Measurements from ENCODE around the gene ZNF184. TPM values are rescaled to one million over a fixed set of nuclear protein-coding genes. Genes with fewer than 3 reads are reported as not detected.

ZNF184 gene
- polyA plus RNA-seq, 1 donor from 2014 or later: 16.4 TPM

DNA sequence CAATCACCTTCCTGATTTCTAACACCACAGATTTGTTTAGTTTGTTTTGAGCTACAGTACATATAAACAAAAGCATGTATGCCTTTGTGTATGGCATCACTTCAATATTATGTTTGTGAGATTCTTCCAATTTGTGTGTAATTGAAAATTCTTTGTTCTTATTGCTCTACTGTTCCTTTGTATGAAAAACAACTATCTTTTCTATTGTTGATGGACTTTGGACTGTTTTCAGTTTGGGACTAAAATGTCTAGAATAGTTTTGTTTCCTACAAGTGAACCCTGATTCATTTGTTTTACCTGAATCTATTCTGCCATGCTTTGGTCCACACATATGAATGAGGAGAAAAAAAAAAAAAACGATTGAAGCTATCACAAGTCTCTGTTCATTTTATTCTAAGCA lies 21.2 kb upstream of the ZNF184 start:
- Histone ChIP-seq H3K4me2 (ENCODE audit: low read length) (no peak overlapping the region), H4K20me1 (ENCODE audit: insufficient read depth) (no peaks in the 10 kb centered on the region), H3F3A (ENCODE audit: insufficient read depth, low read length, poor library complexity, severe bottlenecking) (no peaks in the 10 kb centered on the region), H2AFZ (ENCODE audit: low read depth, low read length) (no peak overlapping the region), H3K79me2 (replicated peaks; ENCODE audit: insufficient read depth, low read length) (no peaks in the 10 kb centered on the region), H3K4me3 (ENCODE audit: low read length) (no peak overlapping the region), H3K36me3 (ENCODE audit: insufficient read depth, low read length) (no peaks in the 10 kb centered on the region), H3K9me3 (ENCODE audit: low read length) (no peaks in the 10 kb centered on the region), H3K9ac (ENCODE audit: low read length) (no peak overlapping the region), H3K27ac (ENCODE audit: low read length) (no peak overlapping the region), H3K27me3 (ENCODE audit: insufficient read depth, low read depth, low read length) (peaks cover 38% of the 10 kb centered on the region), H3K9me2 (ENCODE audit: insufficient read depth, low read length) (no peaks in the 10 kb centered on the region)
- TF ChIP-seq, protein P1, sequence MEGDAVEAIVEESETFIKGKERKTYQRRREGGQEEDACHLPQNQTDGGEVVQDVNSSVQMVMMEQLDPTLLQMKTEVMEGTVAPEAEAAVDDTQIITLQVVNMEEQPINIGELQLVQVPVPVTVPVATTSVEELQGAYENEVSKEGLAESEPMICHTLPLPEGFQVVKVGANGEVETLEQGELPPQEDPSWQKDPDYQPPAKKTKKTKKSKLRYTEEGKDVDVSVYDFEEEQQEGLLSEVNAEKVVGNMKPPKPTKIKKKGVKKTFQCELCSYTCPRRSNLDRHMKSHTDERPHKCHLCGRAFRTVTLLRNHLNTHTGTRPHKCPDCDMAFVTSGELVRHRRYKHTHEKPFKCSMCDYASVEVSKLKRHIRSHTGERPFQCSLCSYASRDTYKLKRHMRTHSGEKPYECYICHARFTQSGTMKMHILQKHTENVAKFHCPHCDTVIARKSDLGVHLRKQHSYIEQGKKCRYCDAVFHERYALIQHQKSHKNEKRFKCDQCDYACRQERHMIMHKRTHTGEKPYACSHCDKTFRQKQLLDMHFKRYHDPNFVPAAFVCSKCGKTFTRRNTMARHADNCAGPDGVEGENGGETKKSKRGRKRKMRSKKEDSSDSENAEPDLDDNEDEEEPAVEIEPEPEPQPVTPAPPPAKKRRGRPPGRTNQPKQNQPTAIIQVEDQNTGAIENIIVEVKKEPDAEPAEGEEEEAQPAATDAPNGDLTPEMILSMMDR (IDR thresholded peaks at IDR 0.05; ENCODE audit: poor library complexity, severe bottlenecking): no peak
- TF ChIP-seq EZH2 (IDR thresholded peaks at IDR 0.05; ENCODE audit: borderline replicate concordance, insufficient read depth, low read length, poor library complexity, severe bottlenecking): no peak
- no peak for TF ChIP-seq TAF1 (IDR thresholded peaks at IDR 0.05; ENCODE audit: low read depth)

DNA sequence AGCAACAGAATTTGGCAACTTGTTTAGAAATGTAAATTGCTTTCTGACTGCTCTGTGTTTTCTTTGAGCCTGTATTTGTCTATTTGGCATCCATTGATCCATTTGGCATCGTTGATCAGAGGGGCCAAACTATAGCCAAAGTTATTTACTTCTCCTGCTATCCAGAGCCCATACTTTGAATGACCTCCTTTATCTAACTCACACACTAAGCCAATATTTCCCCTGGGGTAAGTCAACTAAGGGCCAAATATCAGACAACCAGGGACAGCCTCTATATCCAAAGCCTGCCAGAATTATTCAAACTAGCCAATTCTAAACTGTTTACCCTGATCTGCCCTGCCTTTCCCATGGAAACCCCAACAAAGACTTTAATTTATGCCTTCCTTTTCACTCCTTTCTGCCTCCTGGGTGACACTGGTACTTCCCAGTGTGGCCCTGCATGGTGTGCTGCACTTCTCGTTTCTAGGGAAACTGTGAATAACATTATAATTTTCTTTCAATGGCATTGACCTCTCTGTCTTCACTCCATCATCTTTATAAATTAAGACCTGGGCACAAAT lies 19.8 kb upstream of the ZNF184 start:
- Histone ChIP-seq H3K4me3 (ENCODE audit: low read length) (no peak overlapping the region), H2AFZ (ENCODE audit: low read depth, low read length) (no peak overlapping the region), H4K20me1 (ENCODE audit: insufficient read depth) (no peaks in the 10 kb centered on the region), H3K79me2 (replicated peaks; ENCODE audit: insufficient read depth, low read length) (no peaks in the 10 kb centered on the region), H3K9me2 (ENCODE audit: insufficient read depth, low read length) (no peaks in the 10 kb centered on the region), H3K27ac (ENCODE audit: low read length) (no peak overlapping the region), H3K27me3 (ENCODE audit: insufficient read depth, low read depth, low read length) (peaks cover 27% of the 10 kb centered on the region), H3K36me3 (ENCODE audit: insufficient read depth, low read length) (no peaks in the 10 kb centered on the region), H3K4me2 (ENCODE audit: low read length) (no peak overlapping the region), H3K9me3 (ENCODE audit: low read length) (no peaks in the 10 kb centered on the region), H3K9ac (ENCODE audit: low read length) (no peak overlapping the region), H3F3A (ENCODE audit: insufficient read depth, low read length, poor library complexity, severe bottlenecking) (no peaks in the 10 kb centered on the region)
- TF ChIP-seq RAD21 (conservative IDR thresholded peaks at IDR 0.05) (no peak), EZH2 (IDR thresholded peaks at IDR 0.05; ENCODE audit: borderline replicate concordance, insufficient read depth, low read length, poor library complexity, severe bottlenecking) (no peak)

DNA sequence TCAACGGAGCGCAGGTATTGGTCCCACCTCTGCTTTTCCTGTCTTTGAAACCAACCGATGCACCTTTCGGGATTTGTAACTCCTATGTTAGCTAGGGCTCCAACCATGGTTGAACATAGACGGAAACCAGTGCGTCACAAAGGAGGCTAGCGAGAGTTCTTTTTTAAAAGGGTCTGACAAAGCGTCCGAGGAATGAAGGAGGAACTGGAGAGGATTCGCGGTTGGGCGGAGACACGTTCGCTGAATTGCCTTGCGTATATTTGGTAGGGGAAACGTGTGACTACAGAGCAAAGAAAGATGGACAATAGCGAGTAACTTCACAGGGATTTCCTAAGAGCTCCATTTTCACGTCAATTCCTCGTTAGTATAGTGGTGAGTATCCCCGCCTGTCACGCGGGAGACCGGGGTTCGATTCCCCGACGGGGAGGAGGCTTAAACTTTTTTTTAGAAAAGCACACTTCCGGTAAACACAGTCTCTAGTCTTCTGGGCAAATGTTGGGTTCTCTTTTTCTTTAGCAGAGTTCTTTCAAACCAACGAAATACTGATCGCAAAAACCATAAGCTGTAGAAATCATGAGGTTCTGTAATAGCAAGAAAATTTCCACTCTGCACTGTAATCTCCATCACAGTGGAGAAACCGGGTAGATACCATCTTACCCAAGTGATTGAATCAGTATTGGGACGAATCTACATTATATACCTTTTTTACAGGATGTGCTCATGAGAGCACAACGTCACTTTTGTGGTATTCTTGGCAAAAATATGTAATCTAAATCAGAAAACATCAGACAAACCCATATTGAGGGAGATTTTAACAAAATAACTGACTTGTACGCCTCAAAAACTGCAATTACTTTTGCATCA lies 6.6 kb upstream of the ZNF184 start:
- H3K9ac ChIP-seq (ENCODE audit: low read length): peak overlapping the region; percentile 63
- no peaks in the 10 kb centered on the region for H3K9me3 ChIP-seq (ENCODE audit: low read length)
- peak overlapping the region; percentile 77 for H3K4me3 ChIP-seq (ENCODE audit: low read length)
- no peak overlapping the region for H2AFZ ChIP-seq (ENCODE audit: low read depth, low read length)
- no peaks in the 10 kb centered on the region for H3K9me2 ChIP-seq (ENCODE audit: insufficient read depth, low read length)
- peaks cover 7% of the 10 kb centered on the region for H3F3A ChIP-seq (ENCODE audit: insufficient read depth, low read length, poor library complexity, severe bottlenecking)
- peak overlapping the region; percentile 90 for H3K4me2 ChIP-seq (ENCODE audit: low read length)
- TF ChIP-seq TAF1 (IDR thresholded peaks at IDR 0.05; ENCODE audit: low read depth): no peak
- peak; percentile 43 for TF ChIP-seq EP300 (conservative IDR thresholded peaks at IDR 0.05; ENCODE audit: poor library complexity, severe bottlenecking)
- TF ChIP-seq RAD21 (conservative IDR thresholded peaks at IDR 0.05): peak; percentile 22
- TF ChIP-seq, protein P2, sequence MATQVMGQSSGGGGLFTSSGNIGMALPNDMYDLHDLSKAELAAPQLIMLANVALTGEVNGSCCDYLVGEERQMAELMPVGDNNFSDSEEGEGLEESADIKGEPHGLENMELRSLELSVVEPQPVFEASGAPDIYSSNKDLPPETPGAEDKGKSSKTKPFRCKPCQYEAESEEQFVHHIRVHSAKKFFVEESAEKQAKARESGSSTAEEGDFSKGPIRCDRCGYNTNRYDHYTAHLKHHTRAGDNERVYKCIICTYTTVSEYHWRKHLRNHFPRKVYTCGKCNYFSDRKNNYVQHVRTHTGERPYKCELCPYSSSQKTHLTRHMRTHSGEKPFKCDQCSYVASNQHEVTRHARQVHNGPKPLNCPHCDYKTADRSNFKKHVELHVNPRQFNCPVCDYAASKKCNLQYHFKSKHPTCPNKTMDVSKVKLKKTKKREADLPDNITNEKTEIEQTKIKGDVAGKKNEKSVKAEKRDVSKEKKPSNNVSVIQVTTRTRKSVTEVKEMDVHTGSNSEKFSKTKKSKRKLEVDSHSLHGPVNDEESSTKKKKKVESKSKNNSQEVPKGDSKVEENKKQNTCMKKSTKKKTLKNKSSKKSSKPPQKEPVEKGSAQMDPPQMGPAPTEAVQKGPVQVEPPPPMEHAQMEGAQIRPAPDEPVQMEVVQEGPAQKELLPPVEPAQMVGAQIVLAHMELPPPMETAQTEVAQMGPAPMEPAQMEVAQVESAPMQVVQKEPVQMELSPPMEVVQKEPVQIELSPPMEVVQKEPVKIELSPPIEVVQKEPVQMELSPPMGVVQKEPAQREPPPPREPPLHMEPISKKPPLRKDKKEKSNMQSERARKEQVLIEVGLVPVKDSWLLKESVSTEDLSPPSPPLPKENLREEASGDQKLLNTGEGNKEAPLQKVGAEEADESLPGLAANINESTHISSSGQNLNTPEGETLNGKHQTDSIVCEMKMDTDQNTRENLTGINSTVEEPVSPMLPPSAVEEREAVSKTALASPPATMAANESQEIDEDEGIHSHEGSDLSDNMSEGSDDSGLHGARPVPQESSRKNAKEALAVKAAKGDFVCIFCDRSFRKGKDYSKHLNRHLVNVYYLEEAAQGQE (IDR thresholded peaks at IDR 0.05; ENCODE audit: borderline replicate concordance): no peak
- no peak for TF ChIP-seq EZH2 (IDR thresholded peaks at IDR 0.05; ENCODE audit: borderline replicate concordance, insufficient read depth, low read length, poor library complexity, severe bottlenecking)
- no peak for TF ChIP-seq SMC3 (conservative IDR thresholded peaks at IDR 0.05; ENCODE audit: poor library complexity)
- TF ChIP-seq, protein P1 (IDR thresholded peaks at IDR 0.05; ENCODE audit: poor library complexity, severe bottlenecking): peak; percentile 15
- TF ChIP-seq MXI1 (conservative IDR thresholded peaks at IDR 0.05; ENCODE audit: poor library complexity, severe bottlenecking): peak; percentile 23
- no peak for TF ChIP-seq POLR2AphosphoS5 (IDR thresholded peaks at IDR 0.05)
- H3K27me3 ChIP-seq (ENCODE audit: insufficient read depth, low read depth, low read length): no peaks in the 10 kb centered on the region
- no peaks in the 10 kb centered on the region for H3K79me2 ChIP-seq (replicated peaks; ENCODE audit: insufficient read depth, low read length)
- H3K27ac ChIP-seq (ENCODE audit: low read length): peak overlapping the region; percentile 70
- no peaks in the 10 kb centered on the region for H4K20me1 ChIP-seq (ENCODE audit: insufficient read depth)
- no peaks in the 10 kb centered on the region for H3K36me3 ChIP-seq (ENCODE audit: insufficient read depth, low read length)
